ENCODE measurements around the gene ANKRD60.

Gene ANKRD60, protein sequence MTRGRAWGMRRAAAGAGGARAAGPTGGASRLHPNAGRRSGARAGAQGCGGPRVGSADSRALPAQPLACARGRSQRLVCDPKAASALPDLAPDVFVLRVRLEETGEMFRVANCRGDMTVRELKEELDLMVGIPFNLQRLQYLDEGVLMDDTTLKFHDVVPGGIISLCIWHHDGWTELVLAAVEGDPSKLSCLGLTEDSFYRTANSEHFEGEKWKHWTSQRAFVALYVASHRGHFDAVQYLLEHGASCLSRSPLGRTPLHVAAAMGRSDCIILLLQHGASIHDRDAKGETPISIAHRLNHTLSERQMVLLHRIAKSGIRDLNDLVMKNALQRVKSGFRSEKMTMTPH

DNA sequence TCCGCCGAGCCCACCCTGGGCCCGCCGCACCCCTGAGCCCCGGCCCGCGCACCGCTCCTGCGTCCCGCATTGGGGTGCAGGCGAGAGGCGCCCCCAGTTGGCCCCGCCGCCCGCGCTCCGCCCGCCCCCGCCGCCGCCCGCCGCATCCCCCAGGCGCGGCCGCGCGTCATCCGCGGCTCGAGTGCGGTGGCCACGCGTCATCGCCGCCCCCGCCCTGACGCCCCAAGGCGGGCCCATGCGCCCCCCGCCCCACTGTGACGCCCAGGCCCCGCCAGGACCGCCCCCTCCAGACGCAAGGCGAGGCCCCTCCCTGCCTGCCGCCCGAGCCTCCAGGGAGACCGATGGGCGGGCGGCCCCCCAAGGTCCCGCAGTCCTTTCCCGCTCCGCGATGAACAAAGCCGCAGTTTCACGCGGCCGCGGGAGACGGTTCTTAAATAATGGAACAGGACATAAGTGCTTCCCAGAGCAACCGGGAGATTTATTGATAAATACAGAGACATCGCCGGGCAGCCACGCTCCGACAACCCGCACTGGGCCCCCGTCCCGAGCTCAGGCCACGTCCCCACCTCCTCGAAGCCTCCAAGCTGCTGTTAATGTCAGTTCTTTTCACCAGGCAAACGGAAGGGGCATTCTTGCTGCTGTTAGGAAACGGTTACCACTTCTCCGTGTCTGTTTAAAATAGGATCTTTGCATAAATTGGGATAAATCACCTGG, at the start of gene ANKRD60:
ANKRD60 (minus strand) TSS at position 170 of the 714 bp plus-strand sequence; CDS start at position 170, 0 bp downstream.
- DNase-seq, result no peak

DNA sequence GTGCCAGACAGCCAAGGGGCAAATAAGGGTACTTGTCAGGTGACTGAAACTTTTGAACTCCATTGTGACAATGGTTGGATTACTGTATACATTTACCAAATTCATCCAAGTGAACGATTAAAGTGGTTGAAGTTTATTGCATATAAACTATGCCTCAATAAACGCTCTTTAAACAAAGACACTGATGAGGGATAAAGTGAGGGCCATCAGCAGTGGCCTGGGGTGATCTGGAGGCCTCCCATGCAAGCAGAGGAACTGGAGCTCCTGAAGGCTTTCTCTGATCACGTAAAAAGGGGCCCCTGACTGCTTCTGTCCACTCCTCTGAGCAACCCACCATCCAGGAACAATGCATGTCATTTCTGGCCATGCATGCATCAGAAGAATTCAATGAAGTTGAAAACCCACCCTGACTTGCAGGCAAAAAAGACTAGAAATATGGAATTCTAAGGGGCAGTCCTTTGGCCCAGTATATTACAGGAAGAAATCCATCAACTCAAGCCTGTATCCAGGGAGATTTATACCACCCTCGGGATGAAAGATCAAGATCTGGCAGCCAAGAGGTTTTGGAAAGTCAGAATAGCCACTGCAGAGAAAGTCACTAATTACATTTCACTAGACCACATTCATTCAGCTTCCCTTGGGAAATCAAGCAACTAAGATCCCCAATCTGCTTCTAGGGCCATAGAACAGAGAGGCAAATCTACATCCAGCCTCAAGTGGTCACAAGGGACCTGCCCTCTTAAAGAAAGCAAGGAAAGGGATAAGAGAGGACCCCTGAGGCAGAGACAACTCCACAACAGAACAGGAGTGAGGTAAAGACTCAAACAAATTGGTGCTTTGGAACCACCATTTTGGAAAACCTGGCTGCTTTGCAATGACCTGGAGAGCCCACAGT, 49.4 kb upstream of the ANKRD60 start:
- no peak for DNase-seq

DNA sequence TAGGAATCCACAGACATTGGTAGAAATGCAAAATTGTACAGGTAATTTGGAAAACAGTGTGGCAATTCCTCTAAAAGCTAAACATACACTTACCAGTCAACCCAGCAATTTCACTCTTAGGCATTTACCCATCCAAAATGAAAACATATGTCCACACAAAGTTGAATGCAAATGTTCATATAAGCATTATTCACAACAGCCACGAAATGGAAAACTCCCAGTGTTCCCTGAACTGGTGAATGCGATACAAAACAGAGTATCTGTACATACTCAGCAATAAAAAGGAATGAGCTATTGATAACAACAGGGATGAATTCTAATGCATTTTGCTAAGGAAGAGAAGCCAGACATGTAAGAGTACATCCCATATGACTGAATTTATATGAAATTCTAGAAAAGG, 48.7 kb upstream of the ANKRD60 start:
- DNase-seq, result no peak

DNA sequence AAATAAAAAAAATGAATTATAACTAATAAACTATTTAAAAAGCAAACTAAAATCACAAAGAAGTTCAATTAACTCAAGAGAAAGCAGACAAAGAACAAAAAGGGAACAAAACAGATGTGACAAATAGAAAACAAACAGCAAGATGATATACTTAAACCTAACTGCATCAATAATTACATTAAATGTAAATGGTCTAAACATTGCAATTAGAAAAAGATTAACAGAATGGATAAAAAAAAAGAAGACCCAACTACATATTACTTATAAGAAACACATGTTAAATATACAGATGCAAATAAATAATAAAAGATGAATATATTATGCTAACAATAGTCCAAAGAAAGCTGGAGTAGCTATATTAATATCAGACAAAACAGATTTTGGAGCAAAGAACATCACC, 45.9 kb upstream of the ANKRD60 start:
- no peak for DNase-seq

DNA sequence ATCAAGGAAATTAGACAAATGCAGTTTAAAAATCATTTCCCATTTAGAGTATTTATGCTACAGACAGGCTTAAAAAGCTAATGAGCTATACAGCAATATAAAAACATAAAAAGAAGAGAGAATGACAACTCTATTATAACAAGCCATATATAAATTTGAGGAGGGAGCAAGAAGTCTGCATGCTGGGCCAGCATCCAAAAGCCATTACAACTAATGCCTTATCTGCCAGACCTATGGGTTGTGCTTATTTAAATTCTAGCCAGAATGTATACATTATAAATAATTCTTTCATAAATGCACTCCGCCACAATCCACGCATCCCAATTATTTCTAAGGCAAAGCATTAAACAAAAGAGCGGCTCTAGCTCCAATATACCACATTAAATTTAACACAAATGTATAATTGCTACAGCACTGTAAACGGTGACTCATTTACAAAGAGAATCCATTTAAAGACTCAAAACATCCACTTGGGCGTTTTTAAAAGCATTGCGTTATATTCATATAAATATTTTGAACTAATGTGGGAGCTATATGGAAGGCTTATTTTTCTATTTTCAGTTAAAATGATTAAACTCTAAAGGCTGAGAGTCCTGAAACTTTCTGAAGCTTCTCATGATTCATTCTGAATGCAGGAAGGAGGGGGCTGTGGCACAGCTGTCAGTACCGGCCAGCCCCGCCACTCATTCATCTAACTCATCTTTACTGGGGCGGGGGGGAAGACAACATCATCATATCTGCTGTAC, 43.3 kb upstream of the ANKRD60 start:
- DNase-seq, result no peak

DNA sequence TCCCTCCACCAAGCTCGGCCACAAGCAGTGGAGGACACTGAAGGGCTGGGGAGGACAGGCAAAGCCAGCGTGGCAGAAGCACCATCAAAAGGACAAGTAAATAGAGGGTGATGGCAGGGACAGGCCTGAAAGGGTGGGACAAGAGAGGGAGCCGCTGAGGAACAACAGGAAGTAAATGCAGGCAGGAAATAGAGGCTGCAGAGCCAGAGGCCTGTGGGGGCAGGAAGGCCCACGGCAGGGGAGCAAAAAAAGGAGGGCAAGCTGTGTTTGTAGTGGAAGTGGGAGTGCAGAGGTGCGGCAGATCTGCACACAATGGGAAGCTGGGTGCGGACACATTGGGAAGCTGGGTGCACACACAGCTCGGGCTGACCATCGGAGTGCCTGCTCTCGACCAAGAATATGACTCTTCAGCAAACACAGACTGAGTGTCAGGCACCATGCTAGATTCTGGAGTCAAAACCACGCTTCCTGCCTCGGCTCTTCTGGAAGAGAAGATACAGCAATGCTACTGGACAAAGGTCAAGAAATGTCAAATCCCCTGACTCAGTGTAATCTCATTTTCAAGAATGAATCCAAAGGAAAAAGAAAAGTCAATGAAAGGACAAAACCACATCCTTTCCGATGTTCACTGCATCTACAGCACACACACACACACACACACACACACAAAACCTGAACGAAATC, 40.6 kb upstream of the ANKRD60 start:
- no peak for DNase-seq

DNA sequence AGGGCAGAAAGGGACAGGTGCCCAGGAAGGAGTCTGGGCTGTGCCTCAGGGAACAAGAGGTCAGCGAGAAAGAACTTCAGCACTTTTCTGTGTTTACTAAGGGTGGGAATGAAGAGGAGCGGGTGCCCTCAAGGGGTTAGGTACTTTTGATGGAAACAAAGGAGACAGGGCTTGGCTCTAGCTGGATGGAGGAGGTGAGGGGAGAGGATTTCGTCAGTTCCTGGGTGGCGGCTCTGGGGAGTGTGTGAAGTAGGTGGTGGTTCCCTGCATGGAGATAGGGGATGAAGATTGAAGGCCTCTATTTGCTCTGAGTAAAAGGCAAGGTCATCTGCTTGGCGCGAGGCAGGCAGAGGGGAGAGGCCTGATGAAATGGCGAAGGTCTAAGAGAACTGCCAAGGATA, 40.0 kb upstream of the ANKRD60 start:
- DNase-seq, result no peak

DNA sequence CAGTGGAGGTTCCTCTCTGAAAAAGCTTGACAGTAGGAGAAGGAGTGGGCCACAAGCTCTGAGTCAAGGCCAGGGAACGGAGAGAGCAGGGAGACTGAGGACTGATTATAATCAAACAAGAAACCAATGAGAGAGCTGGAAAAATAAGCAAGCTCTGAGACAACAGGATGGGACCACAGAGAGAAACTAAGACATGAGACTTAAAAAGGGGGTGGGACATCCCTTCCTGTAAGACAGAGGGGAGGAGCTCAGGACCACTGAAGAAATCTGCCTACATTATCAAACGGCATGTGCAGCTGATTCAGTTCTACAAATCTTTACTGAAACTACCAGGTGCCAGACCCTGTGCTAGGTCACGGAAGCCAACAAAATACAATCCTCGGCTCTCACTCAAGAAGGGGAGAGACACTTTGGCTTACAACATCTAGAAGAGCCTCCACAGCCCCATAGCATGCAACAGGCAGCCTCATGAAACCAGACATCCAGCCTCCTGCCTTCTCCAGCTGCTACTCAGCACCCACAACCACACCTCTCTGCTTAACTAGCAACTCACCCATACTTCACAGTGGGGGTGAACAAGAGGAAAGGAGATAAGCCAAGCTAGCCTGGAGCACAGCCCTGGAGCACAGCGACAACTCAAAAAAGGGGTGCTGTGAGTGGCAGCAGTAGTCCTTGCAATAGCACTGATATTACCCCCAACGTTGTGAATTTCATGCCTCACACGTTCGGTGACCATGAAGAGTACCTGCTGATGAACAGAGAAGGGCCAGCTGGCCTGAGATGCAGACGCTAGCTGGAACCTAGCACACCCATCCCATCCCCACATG, 39.1 kb upstream of the ANKRD60 start:
- no peak for DNase-seq

DNA sequence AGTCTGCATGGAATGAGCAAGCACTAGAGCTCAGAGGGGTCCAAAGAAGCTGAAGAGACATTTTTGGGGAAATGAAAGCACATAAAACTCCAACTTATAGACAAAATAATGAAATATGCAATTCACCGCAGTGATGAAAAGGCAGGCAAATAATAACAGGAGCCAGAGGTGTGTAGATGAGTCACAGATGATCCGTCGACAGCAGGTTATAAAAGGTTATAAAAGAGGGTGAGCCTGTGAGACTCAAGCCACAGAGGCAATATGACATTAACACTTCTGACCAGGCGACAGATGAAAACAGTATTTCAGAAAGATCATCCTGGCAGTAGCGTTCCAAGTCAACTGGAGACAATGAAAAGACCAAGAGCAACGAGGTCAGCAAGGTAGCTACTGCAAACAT, 35.8 kb upstream of the ANKRD60 start:
- DNase-seq, result no peak

DNA sequence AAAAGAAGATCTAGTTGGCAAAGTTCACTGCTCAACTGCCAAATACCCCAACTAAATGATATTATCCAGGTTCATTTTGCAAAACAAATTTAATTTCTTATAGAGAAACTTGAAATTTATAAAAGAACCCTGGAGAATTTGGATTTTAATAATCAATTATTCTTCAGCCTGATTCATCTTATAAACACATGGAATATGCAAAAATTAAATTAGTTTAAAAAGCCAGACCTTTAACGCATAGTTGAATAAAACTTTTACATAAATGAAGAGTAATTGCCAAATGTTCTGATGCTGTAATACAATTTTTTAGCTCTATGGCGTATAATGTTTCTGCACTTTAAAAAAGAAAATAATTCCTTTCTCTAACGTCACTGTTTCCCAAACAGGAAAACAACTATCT, 33.2 kb upstream of the ANKRD60 start:
- DNase-seq, result no peak

DNA sequence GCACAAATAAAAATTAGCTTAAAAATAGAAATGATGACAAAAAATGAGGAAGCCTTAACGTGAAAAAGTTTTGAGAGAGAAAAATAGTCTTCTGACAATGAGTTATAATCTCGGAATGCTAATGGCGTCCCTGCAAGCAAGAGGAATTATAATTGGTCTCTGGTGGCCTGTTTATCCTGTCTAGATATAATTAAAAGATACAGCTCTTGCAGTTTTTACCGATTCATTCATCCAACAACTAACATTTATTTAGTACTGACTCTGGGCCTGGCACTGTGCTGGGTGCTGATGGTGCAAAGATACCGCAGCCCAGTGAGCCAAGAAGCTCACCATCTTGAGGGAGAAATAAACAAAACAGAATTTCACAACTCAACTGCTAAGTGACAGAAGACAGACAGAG, 31.6 kb upstream of the ANKRD60 start:
- no peak for DNase-seq

DNA sequence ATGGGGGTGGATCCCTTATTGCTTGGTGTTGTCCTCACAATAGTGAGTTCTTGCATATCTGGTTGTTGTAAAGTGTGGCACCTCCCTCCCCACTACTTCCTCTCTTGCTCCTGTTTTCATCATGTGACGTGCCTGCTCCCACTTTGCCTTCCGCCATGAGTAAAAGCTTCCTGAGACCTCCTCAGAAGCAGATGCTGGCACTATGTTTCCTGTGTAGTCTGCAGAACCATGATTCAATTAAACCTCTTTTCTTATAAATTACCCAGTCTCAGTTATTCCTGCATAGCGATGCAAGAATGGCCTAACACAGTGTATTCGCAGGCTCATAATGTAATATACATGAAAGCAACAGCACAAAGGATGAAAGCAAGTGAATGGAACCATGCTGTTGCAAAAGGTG, 28.4 kb upstream of the ANKRD60 start:
- no peak for DNase-seq

DNA sequence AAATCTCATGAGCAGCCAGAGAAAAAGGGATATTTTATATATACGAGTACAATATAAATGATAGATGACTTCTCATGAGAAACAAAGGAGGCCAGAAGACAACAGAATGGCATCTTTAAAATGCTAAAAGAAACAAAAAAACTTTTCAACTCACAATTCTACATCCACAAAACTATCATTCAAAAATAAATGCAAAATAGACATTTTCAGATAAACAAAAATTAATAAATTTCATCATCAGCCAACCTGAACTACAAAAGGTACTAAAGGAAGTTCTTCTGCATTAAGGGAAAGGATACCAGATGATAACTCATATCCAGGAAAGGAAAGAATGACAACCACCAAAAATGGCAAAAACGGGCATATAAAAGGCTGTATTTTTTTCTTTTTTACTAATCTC, 27.9 kb upstream of the ANKRD60 start:
- no peak for DNase-seq

DNA sequence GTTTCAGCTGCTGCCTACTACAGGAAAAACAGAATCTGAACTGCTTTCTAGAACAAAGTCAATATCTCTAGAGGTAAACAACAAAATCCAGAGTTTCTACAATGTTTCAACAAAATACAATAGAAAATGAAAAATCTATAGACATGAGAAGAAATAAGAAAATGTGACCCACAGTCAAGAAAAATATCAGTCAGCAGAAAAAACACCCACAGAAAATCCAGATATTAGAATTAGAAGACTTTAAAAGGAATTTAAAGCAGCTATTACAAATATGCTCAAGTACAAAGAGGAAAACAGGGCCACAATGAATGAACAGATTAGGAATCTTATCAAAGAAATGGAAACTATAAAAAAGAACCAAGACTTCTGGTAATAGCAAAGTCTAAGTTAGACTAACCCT, 26.4 kb upstream of the ANKRD60 start:
- no peak for DNase-seq

DNA sequence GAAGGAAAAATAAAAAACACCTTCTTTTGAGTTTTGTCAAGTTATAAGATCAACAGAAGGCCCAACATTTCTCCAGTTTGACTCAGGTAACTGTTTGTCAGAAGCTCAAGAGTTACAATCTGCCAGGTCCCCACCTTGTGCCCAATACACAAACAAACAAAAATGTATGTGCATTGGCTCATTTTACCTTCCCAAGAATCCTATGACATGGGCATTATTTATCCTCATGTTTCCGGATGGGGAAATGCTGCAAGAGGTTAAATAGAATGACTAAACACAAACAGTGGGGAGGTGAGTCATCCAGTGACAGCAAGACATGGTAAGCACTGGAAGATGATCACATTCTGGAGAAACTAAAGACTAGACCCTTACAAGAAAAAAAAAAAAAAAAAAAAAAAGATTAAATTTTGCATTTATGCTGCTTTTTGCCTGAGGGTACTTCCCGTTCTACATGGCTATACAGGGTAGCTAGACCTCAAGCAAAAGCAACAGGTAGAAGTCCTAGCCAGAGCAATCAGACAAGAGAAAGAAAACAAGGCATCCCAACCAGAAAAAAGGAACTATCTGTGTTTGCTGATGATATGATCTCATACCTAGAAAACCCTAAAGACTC, 23.6 kb upstream of the ANKRD60 start:
- no peak for DNase-seq

DNA sequence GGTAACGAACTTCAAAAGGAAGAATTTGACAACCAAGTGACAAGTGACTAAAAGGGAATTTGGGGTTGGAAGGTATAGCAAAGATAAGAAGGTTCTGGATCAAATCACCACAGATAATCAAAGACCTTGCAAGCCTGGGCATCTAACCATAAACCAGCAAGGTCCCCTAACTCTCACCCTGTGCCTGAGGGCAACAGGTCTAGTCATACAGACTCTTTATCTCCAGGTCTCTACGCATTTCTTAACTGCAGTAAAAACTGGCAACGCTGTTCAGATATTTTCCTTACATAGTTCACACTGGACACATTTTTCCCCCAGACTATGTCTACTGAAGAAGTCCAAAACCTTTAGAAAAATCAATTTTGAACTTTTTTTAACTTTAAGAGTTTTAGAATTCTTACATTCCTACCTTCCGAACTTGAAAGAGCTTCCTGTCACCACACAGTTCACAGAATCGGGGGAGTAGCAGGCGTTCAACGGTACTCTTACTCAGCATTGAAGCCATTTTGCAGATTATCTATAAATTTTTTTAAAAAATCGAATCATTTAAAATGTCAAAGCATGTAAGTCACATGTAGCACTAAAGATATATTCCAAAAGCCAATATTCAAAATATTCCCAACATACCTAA, 23.0 kb upstream of the ANKRD60 start:
- DNase-seq, result no peak

DNA sequence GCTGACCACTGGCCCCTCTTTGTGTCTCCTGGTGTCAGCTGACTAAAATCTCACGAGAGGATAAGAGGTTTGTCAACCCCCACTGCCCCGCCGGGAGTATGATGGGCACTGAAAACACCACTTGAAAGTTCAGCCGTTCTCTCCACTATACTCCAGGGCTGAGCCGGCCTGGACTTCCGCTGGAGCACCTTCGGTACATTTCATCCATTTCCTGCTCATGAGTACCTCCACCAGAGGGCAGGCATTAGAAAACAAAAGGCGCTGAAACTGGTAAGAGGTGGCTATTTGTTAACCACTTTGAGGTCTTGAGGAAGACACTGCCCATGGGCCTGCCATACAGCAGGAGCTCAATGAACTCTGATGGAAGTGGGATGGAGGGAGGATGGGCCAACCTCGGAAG, 17.9 kb upstream of the ANKRD60 start:
- peak; percentile 17 for DNase-seq

DNA sequence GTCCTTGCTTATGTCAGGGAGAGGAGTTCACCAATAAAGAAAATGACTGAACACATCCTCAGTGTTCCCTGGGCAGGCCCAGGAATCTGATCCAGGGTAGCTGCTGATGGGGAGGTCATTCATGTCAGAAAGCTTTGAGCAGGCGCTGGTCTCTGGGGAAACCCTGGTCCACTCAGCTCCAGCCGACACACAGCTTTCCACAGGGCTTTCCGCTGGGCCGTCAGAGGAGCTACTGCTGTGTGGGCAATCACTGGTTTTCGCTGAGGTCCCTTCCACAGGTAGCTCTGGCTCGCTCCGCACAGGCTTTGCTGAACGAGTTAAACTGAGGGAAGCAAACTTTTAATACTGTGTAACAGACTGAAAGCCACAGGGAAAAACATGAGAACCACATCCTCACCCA, 17.5 kb upstream of the ANKRD60 start:
- DNase-seq, result no peak

DNA sequence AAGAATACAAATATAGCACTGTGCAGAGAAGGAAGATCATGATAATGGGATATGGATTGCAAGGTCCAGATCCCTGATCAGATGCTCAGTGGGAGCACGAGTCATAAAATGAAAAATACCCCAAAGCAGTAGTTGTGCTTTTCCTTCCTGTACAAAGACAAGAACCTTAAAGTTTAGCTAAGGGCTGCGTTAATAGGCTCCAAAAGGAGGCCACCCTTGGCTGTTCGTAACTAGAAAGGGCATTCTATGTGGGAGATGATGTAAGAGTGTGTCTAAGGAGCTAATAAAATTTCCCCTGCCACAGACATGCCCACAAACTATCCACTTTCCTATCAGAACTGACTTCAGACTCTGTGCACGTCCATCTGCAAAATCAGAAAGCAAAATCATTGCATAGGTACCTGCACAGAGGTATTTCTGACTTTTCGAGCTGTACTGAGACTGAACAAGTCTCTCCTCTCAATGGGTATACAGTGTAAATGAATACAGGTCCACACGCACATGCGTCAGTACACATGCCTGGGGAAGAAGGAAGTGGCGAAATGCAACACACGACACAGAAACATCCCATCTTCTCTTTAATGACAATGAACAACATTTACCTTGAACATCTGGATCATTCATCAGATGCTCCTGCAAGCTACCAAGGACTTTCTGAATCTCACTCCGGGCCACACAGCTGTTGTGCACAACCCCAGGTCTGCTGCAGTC, 16.9 kb upstream of the ANKRD60 start:
- no peak for DNase-seq
